ENCODE data around the gene UCN3.

Gene UCN3

GRCh38 chr10:5381187-5381586 lies 16.4 kb downstream of the UCN3 start:
- Histone ChIP-seq H3K27ac (ENCODE audit: low read depth in 2 of 2, low read length in 2 of 2) (no peak overlapping the region), H3K36me3 (ENCODE audit: control insufficient read depth in 2 of 2, insufficient read depth in 2 of 2, low read length in 2 of 2) (no peaks in the 10 kb centered on the region), H3K4me1 (ENCODE audit: control insufficient read depth in 2 of 2, insufficient read depth in 2 of 2, low read length in 2 of 2) (no peaks in the 10 kb centered on the region), H3K27me3 (ENCODE audit: control insufficient read depth in 2 of 2, insufficient read depth in 2 of 2, low read length in 2 of 2) (no peaks in the 10 kb centered on the region), H3K4me3 (ENCODE audit: low read length in 2 of 2) (no peak overlapping the region), H3K9ac (ENCODE audit: low read depth in 1 of 2, low read length in 2 of 2) (no peak overlapping the region), H3K9me3 (ENCODE audit: control insufficient read depth in 2 of 2, low read length in 2 of 2) (no peaks in the 10 kb centered on the region)

- Histone ChIP-seq H3K36me3 (ENCODE audit: control insufficient read depth in 2 of 2, insufficient read depth in 2 of 2, low read length in 2 of 2) (no peaks in the 10 kb centered on the region), H3K4me1 (ENCODE audit: control insufficient read depth in 2 of 2, insufficient read depth in 2 of 2, low read length in 2 of 2) (no peaks in the 10 kb centered on the region), H3K9me3 (ENCODE audit: control insufficient read depth in 2 of 2, low read length in 2 of 2) (peaks cover 0 to 5% of the 10 kb centered on the region in 2 donors), H3K4me3 (ENCODE audit: low read length in 2 of 2) (no peak overlapping the region), H3K27ac (ENCODE audit: low read depth in 2 of 2, low read length in 2 of 2) (no peak overlapping the region), H3K27me3 (ENCODE audit: control insufficient read depth in 2 of 2, insufficient read depth in 2 of 2, low read length in 2 of 2) (no peaks in the 10 kb centered on the region), H3K9ac (ENCODE audit: low read depth in 1 of 2, low read length in 2 of 2) (no peak overlapping the region)
These were observed 20.5 kb downstream of the UCN3 start for GRCh38 chr10:5385224-5385623.

- H3K9me3 ChIP-seq (ENCODE audit: control insufficient read depth in 2 of 2, low read length in 2 of 2): peaks cover 7 to 9% of the 10 kb centered on the region in 2 donors
These were observed 22.4 kb downstream of the UCN3 start for GRCh38 chr10:5387169-5387568.

GRCh38 chr10:5390607-5391205 lies 25.9 kb downstream of the UCN3 start:
- peaks cover 7 to 9% of the 10 kb centered on the region in 2 donors for H3K9me3 ChIP-seq (ENCODE audit: control insufficient read depth in 2 of 2, low read length in 2 of 2)
- no peaks in the 10 kb centered on the region for H3K36me3 ChIP-seq (ENCODE audit: control insufficient read depth in 2 of 2, insufficient read depth in 2 of 2, low read length in 2 of 2)
- H3K4me3 ChIP-seq (ENCODE audit: low read length in 2 of 2): no peak overlapping the region
- no peak overlapping the region for H3K9ac ChIP-seq (ENCODE audit: low read depth in 1 of 2, low read length in 2 of 2)
- H3K27ac ChIP-seq (ENCODE audit: low read depth in 2 of 2, low read length in 2 of 2): no peak overlapping the region
- peaks cover 0 to 4% of the 10 kb centered on the region in 2 donors for H3K27me3 ChIP-seq (ENCODE audit: control insufficient read depth in 2 of 2, insufficient read depth in 2 of 2, low read length in 2 of 2)
- no peaks in the 10 kb centered on the region for H3K4me1 ChIP-seq (ENCODE audit: control insufficient read depth in 2 of 2, insufficient read depth in 2 of 2, low read length in 2 of 2)

More at GRCh38 chr10:5387169-5387568, 22.4 kb downstream of the UCN3 start:
- H3K9ac ChIP-seq (ENCODE audit: low read depth in 1 of 2, low read length in 2 of 2): no peak overlapping the region
- no peaks in the 10 kb centered on the region for H3K27me3 ChIP-seq (ENCODE audit: control insufficient read depth in 2 of 2, insufficient read depth in 2 of 2, low read length in 2 of 2)
- H3K4me3 ChIP-seq (ENCODE audit: low read length in 2 of 2): no peak overlapping the region
- H3K27ac ChIP-seq (ENCODE audit: low read depth in 2 of 2, low read length in 2 of 2): no peak overlapping the region
- no peaks in the 10 kb centered on the region for H3K36me3 ChIP-seq (ENCODE audit: control insufficient read depth in 2 of 2, insufficient read depth in 2 of 2, low read length in 2 of 2)
- H3K4me1 ChIP-seq (ENCODE audit: control insufficient read depth in 2 of 2, insufficient read depth in 2 of 2, low read length in 2 of 2): no peaks in the 10 kb centered on the region

- Histone ChIP-seq H3K27ac (ENCODE audit: low read depth in 2 of 2, low read length in 2 of 2) (no peak overlapping the region), H3K36me3 (ENCODE audit: control insufficient read depth in 2 of 2, insufficient read depth in 2 of 2, low read length in 2 of 2) (no peaks in the 10 kb centered on the region), H3K4me3 (ENCODE audit: low read length in 2 of 2) (no peak overlapping the region), H3K27me3 (ENCODE audit: control insufficient read depth in 2 of 2, insufficient read depth in 2 of 2, low read length in 2 of 2) (peaks cover 0 to 4% of the 10 kb centered on the region in 2 donors), H3K9ac (ENCODE audit: low read depth in 1 of 2, low read length in 2 of 2) (no peak overlapping the region), H3K9me3 (ENCODE audit: control insufficient read depth in 2 of 2, low read length in 2 of 2) (peaks cover 7 to 9% of the 10 kb centered on the region in 2 donors), H3K4me1 (ENCODE audit: control insufficient read depth in 2 of 2, insufficient read depth in 2 of 2, low read length in 2 of 2) (no peaks in the 10 kb centered on the region)
These were observed 27.0 kb downstream of the UCN3 start for GRCh38 chr10:5391790-5392189.

- Histone ChIP-seq H3K4me1 (ENCODE audit: control insufficient read depth in 2 of 2, insufficient read depth in 2 of 2, low read length in 2 of 2) (no peaks in the 10 kb centered on the region), H3K27me3 (ENCODE audit: control insufficient read depth in 2 of 2, insufficient read depth in 2 of 2, low read length in 2 of 2) (peaks cover 0 to 4% of the 10 kb centered on the region in 2 donors), H3K9ac (ENCODE audit: low read depth in 1 of 2, low read length in 2 of 2) (no peak overlapping the region), H3K36me3 (ENCODE audit: control insufficient read depth in 2 of 2, insufficient read depth in 2 of 2, low read length in 2 of 2) (no peaks in the 10 kb centered on the region), H3K27ac (ENCODE audit: low read depth in 2 of 2, low read length in 2 of 2) (no peak overlapping the region), H3K9me3 (ENCODE audit: control insufficient read depth in 2 of 2, low read length in 2 of 2) (peaks cover 7 to 9% of the 10 kb centered on the region in 2 donors), H3K4me3 (ENCODE audit: low read length in 2 of 2) (no peak overlapping the region)
These were observed 28.8 kb downstream of the UCN3 start for GRCh38 chr10:5393529-5393928.

- Histone ChIP-seq H3K9ac (ENCODE audit: low read depth in 1 of 2, low read length in 2 of 2) (no peak overlapping the region), H3K4me1 (ENCODE audit: control insufficient read depth in 2 of 2, insufficient read depth in 2 of 2, low read length in 2 of 2) (no peaks in the 10 kb centered on the region), H3K9me3 (ENCODE audit: control insufficient read depth in 2 of 2, low read length in 2 of 2) (peaks cover 4 to 7% of the 10 kb centered on the region in 2 donors), H3K4me3 (ENCODE audit: low read length in 2 of 2) (no peak overlapping the region), H3K27me3 (ENCODE audit: control insufficient read depth in 2 of 2, insufficient read depth in 2 of 2, low read length in 2 of 2) (peaks cover 0 to 4% of the 10 kb centered on the region in 2 donors), H3K36me3 (ENCODE audit: control insufficient read depth in 2 of 2, insufficient read depth in 2 of 2, low read length in 2 of 2) (no peaks in the 10 kb centered on the region), H3K27ac (ENCODE audit: low read depth in 2 of 2, low read length in 2 of 2) (no peak overlapping the region)
These were observed 30.4 kb downstream of the UCN3 start for GRCh38 chr10:5395168-5395567.

GRCh38 chr10:5396556-5397300 lies 32.0 kb downstream of the UCN3 start:
- no peak overlapping the region for H3K9ac ChIP-seq (ENCODE audit: low read depth in 1 of 2, low read length in 2 of 2)
- H3K4me1 ChIP-seq (ENCODE audit: control insufficient read depth in 2 of 2, insufficient read depth in 2 of 2, low read length in 2 of 2): no peaks in the 10 kb centered on the region
- no peaks in the 10 kb centered on the region for H3K36me3 ChIP-seq (ENCODE audit: control insufficient read depth in 2 of 2, insufficient read depth in 2 of 2, low read length in 2 of 2)
- no peak overlapping the region for H3K27ac ChIP-seq (ENCODE audit: low read depth in 2 of 2, low read length in 2 of 2)
- H3K27me3 ChIP-seq (ENCODE audit: control insufficient read depth in 2 of 2, insufficient read depth in 2 of 2, low read length in 2 of 2): peaks cover 0 to 4% of the 10 kb centered on the region in 2 donors
- H3K4me3 ChIP-seq (ENCODE audit: low read length in 2 of 2): no peak overlapping the region
- H3K9me3 ChIP-seq (ENCODE audit: control insufficient read depth in 2 of 2, low read length in 2 of 2): no peaks in the 10 kb centered on the region

GRCh38 chr10:5399332-5399731 lies 34.6 kb downstream of the UCN3 start:
- H3K27ac ChIP-seq (ENCODE audit: low read depth in 2 of 2, low read length in 2 of 2): no peak overlapping the region
- no peaks in the 10 kb centered on the region for H3K27me3 ChIP-seq (ENCODE audit: control insufficient read depth in 2 of 2, insufficient read depth in 2 of 2, low read length in 2 of 2)
- no peaks in the 10 kb centered on the region for H3K9me3 ChIP-seq (ENCODE audit: control insufficient read depth in 2 of 2, low read length in 2 of 2)
- H3K36me3 ChIP-seq (ENCODE audit: control insufficient read depth in 2 of 2, insufficient read depth in 2 of 2, low read length in 2 of 2): no peaks in the 10 kb centered on the region
- H3K4me1 ChIP-seq (ENCODE audit: control insufficient read depth in 2 of 2, insufficient read depth in 2 of 2, low read length in 2 of 2): peaks cover 0 to under 1% of the 10 kb centered on the region in 2 donors
- H3K9ac ChIP-seq (ENCODE audit: low read depth in 1 of 2, low read length in 2 of 2): no peak overlapping the region
- no peak overlapping the region for H3K4me3 ChIP-seq (ENCODE audit: low read length in 2 of 2)

GRCh38 chr10:5400468-5401240 lies 35.9 kb downstream of the UCN3 start:
- Histone ChIP-seq H3K36me3 (ENCODE audit: control insufficient read depth in 2 of 2, insufficient read depth in 2 of 2, low read length in 2 of 2) (no peaks in the 10 kb centered on the region), H3K27me3 (ENCODE audit: control insufficient read depth in 2 of 2, insufficient read depth in 2 of 2, low read length in 2 of 2) (no peaks in the 10 kb centered on the region), H3K9ac (ENCODE audit: low read depth in 1 of 2, low read length in 2 of 2) (no peak overlapping the region), H3K27ac (ENCODE audit: low read depth in 2 of 2, low read length in 2 of 2) (no peak overlapping the region), H3K4me1 (ENCODE audit: control insufficient read depth in 2 of 2, insufficient read depth in 2 of 2, low read length in 2 of 2) (peaks cover 0 to 3% of the 10 kb centered on the region in 2 donors), H3K9me3 (ENCODE audit: control insufficient read depth in 2 of 2, low read length in 2 of 2) (no peaks in the 10 kb centered on the region), H3K4me3 (ENCODE audit: low read length in 2 of 2) (no peak overlapping the region)
